ENCODE data around the gene TERC. TPM values are rescaled to one million over a fixed set of nuclear protein-coding genes. Genes with fewer than 3 reads are reported as not detected.

Gene TERC
- total RNA-seq, 4 donors from 2014 or later: 19.1 to 93.6 (median 63.7) TPM

DNA sequence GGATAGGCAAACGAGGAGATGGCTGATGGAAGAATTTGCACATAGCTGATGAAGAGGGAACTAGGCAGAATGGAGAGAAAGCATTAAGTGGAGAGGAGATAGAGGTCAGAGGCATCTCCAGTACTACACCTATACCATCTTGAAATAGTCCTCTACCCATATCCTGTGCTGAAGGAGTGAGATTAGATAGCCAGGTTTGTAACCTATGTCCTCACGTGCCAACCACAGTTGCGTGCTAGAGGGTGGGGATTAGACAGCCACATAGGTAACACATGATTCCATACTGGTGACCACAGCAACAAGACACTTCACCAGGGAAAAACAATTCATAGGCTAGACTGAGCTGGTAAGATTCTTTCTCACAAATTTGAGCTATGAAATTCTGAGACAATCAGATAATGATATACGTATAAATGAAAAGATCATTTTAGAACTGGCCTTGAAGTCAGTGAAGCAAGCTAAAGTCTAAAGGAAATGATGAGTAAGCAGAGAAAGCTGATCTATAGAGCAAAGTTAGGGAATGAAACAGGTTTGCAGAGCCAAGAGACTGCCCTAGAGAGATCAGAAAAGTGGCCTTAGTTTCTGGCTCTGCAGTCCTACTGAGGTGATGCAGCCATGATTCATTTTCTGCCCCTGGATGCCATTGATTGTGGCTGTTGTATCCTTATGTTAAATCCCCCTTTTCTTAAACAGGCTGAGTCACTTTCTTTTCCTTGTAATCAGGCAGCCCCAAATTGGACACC, 26.0 kb upstream of the TERC start:
- Histone ChIP-seq H3K4me1 (no peaks in the 10 kb centered on the region), H3K4me3 (no peak overlapping the region), H3K27me3 (no peaks in the 10 kb centered on the region), H3K27ac (replicated peaks in 1 of 4) (no peak overlapping the region), H3K36me3 (peaks cover 20 to 63% (median 46%) of the 10 kb centered on the region in 4 donors), H3K9me3 (no peaks in the 10 kb centered on the region)
- TF ChIP-seq POLR2A (IDR thresholded peaks at IDR 0.05; ENCODE audit: low read depth): no peak
- TF ChIP-seq EP300 (IDR thresholded peaks at IDR 0.05): no peak
- TF ChIP-seq POLR2AphosphoS5 (IDR thresholded peaks at IDR 0.05): no peak
- TF ChIP-seq, protein P1, sequence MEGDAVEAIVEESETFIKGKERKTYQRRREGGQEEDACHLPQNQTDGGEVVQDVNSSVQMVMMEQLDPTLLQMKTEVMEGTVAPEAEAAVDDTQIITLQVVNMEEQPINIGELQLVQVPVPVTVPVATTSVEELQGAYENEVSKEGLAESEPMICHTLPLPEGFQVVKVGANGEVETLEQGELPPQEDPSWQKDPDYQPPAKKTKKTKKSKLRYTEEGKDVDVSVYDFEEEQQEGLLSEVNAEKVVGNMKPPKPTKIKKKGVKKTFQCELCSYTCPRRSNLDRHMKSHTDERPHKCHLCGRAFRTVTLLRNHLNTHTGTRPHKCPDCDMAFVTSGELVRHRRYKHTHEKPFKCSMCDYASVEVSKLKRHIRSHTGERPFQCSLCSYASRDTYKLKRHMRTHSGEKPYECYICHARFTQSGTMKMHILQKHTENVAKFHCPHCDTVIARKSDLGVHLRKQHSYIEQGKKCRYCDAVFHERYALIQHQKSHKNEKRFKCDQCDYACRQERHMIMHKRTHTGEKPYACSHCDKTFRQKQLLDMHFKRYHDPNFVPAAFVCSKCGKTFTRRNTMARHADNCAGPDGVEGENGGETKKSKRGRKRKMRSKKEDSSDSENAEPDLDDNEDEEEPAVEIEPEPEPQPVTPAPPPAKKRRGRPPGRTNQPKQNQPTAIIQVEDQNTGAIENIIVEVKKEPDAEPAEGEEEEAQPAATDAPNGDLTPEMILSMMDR (IDR thresholded peaks at IDR 0.05): no peak
- DNase-seq (ENCODE audit: extremely low spot score): no peak
- 84% methylated on average over 4 of the region's 4 CpGs for WGBS
- intact Hi-C loops (cut with DNase I): no loop called here

DNA sequence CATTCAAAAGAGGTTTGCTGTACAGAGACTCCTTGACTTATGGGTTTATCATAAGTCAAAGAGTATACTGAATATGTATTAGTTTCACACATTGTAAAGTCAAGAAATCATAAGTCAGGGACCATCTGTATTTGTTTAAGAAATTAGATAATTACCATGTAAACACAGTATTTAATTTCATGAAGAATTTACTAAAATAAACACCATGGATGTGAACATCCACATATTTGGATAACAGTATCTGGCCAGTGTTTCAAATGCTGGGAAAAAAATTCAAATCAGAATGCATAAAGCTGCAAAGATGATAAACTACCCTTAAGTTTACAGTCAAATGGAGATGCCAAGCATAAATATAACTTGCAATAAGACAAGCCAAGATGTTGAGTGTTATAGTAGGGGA, 25.4 kb upstream of the TERC start:
- H3K27me3 ChIP-seq: no peaks in the 10 kb centered on the region
- H3K9me3 ChIP-seq: no peaks in the 10 kb centered on the region
- H3K27ac ChIP-seq (replicated peaks in 1 of 4): no peak overlapping the region
- H3K4me3 ChIP-seq: no peak overlapping the region
- no peak for DNase-seq (ENCODE audit: extremely low spot score)
- no peaks in the 10 kb centered on the region for H3K4me1 ChIP-seq
- TF ChIP-seq POLR2AphosphoS5 (IDR thresholded peaks at IDR 0.05) (no peak), EP300 (IDR thresholded peaks at IDR 0.05) (no peak), POLR2A (IDR thresholded peaks at IDR 0.05; ENCODE audit: low read depth) (no peak)
- TF ChIP-seq, protein P1 (IDR thresholded peaks at IDR 0.05): no peak
- intact Hi-C loops (cut with DNase I): no loop called here
- peaks cover 26 to 70% (median 53%) of the 10 kb centered on the region in 4 donors for H3K36me3 ChIP-seq

DNA sequence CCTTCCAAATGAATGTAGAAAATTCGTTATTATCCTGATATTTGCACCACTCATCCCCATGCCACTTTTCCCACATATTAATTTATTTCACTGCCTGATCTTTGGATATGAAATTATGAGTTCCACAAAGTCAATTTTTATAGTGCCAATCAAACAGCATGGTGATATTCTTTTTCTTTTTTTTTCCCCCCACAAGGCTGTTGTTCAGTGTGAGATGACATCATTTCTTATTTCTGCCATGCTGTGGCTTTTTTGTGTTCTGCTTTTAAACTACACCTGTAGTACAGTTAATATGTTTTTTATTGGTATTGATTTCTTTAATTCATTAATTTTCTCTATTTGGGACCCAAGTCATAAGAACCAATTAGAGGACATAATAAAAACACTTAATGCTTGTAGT, 22.9 kb upstream of the TERC start:
- Histone ChIP-seq H3K4me1 (no peaks in the 10 kb centered on the region), H3K36me3 (peaks cover 36 to 92% (median 62%) of the 10 kb centered on the region in 4 donors), H3K9me3 (no peaks in the 10 kb centered on the region), H3K4me3 (no peak overlapping the region), H3K27ac (replicated peaks in 1 of 4) (no peak overlapping the region), H3K27me3 (no peaks in the 10 kb centered on the region)
- no peak for DNase-seq (ENCODE audit: extremely low spot score)
- intact Hi-C loops (cut with DNase I): no loop called here
- TF ChIP-seq POLR2A (IDR thresholded peaks at IDR 0.05; ENCODE audit: low read depth) (no peak), POLR2AphosphoS5 (IDR thresholded peaks at IDR 0.05) (no peak), EP300 (IDR thresholded peaks at IDR 0.05) (no peak)
- TF ChIP-seq, protein P1 (IDR thresholded peaks at IDR 0.05): no peak
- 82% methylated on average over 1 of the region's 1 CpG for WGBS

DNA sequence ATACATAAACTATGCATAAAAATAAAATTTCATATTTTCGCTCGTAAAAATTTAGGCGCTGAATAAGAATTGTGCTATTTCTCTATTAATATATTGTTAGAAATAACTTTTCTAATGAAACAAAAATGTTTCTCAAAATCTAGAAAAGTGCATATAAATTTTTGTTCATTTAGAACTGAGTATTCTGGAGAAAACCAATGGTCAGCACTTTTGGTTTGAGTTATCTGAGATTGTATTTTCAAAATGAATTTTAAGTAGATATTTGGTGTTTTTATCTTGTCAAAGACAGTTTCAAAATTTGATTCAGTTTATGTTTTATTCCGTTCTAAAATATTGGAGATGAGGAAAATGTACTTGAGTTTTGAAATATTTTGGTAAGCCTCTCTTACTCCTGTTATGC, 22.3 kb upstream of the TERC start:
- no peaks in the 10 kb centered on the region for H3K9me3 ChIP-seq
- no peak for TF ChIP-seq EP300 (IDR thresholded peaks at IDR 0.05)
- TF ChIP-seq POLR2A (IDR thresholded peaks at IDR 0.05; ENCODE audit: low read depth): no peak
- TF ChIP-seq POLR2AphosphoS5 (IDR thresholded peaks at IDR 0.05): no peak
- TF ChIP-seq, protein P1 (IDR thresholded peaks at IDR 0.05): no peak
- H3K4me1 ChIP-seq: no peaks in the 10 kb centered on the region
- peaks cover 37 to 92% (median 65%) of the 10 kb centered on the region in 4 donors for H3K36me3 ChIP-seq
- DNase-seq (ENCODE audit: extremely low spot score): no peak
- H3K27me3 ChIP-seq: no peaks in the 10 kb centered on the region
- no peak overlapping the region for H3K27ac ChIP-seq (replicated peaks in 1 of 4)
- WGBS: 97% methylated on average over 4 of the region's 4 CpGs
- intact Hi-C loops (cut with DNase I): no loop called here
- no peak overlapping the region for H3K4me3 ChIP-seq
